ENCODE measurements around the gene SELENOO. TPM values are rescaled to one million over a fixed set of nuclear protein-coding genes. Genes with fewer than 3 reads are reported as not detected.

Gene SELENOO
- total and polyA plus RNA-seq, 2 of the 13 experiments (the other 11 are each of a cell fraction or from before 2014, with no cell fraction given): 14.4 to 19.0 TPM

- TF ChIP-seq ZFP91 (CRISPR knock-in tag; IDR thresholded peaks at IDR 0.05; ENCODE audit: borderline replicate concordance) (0 out of 2 replicates have a peak, but pooled peaks have one; percentile 13), PATZ1 (CRISPR knock-in tag; IDR thresholded peaks at IDR 0.05) (0 out of 2 replicates have a peak, but pooled peaks have one; percentile 13), AFF4 (CRISPR knock-in tag; IDR thresholded peaks at IDR 0.05) (no peak), NBN (conservative IDR thresholded peaks at IDR 0.05) (no peak), ZNF660 (CRISPR knock-in tag; IDR thresholded peaks at IDR 0.05; ENCODE audit: borderline replicate concordance, low read depth) (no peak), SALL2 (CRISPR knock-in tag; IDR thresholded peaks at IDR 0.05) (no peak), NRL (CRISPR knock-in tag; IDR thresholded peaks at IDR 0.05; ENCODE audit: borderline replicate concordance) (peak; percentile 16; the same call in 1 of the 2 replicates), KDM3A (CRISPR knock-in tag; IDR thresholded peaks at IDR 0.05; ENCODE audit: low read depth) (no peak), TEF (CRISPR knock-in tag; IDR thresholded peaks at IDR 0.05) (no peak), PAWR (CRISPR knock-in tag; IDR thresholded peaks at IDR 0.05; ENCODE audit: borderline replicate concordance) (no peak), SAFB2 (CRISPR knock-in tag; IDR thresholded peaks at IDR 0.05; ENCODE audit: borderline replicate concordance, low read depth) (no peak), REST (IDR thresholded peaks at IDR 0.05; ENCODE audit: borderline replicate concordance in 1 of 2, low read depth in 1 of 2, low read length in 2 of 2) (no peak)
- TF ChIP-seq, protein P1, sequence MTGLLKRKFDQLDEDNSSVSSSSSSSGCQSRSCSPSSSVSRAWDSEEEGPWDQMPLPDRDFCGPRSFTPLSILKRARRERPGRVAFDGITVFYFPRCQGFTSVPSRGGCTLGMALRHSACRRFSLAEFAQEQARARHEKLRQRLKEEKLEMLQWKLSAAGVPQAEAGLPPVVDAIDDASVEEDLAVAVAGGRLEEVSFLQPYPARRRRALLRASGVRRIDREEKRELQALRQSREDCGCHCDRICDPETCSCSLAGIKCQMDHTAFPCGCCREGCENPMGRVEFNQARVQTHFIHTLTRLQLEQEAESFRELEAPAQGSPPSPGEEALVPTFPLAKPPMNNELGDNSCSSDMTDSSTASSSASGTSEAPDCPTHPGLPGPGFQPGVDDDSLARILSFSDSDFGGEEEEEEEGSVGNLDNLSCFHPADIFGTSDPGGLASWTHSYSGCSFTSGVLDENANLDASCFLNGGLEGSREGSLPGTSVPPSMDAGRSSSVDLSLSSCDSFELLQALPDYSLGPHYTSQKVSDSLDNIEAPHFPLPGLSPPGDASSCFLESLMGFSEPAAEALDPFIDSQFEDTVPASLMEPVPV (CRISPR knock-in tag; IDR thresholded peaks at IDR 0.05): no peak
Measured at GRCh38 chr22:50183141-50183971, 17.5 kb upstream of the SELENOO start (continued).

All from HepG2 (cell line).